Upper lobe of right lung (tissue), 1 donor: ENCODE data around the gene HS2ST1. TPM values are rescaled to one million over a fixed set of nuclear protein-coding genes. Genes with fewer than 3 reads are reported as not detected.

Source experiments
- ATAC-seq: fragments of 200-7000 bp; cut with Tn5 transposase; one replicate; pipeline ENCODE4 v1.9.1; 2020; ENCODE audit warnings: mild to moderate bottlenecking, moderate library complexity
- DNase-seq: peaks from one replicate; pipeline ENCODE4 v3.0.0-alpha.2; 2020
- H3K27ac ChIP-seq: fragments of 200-600 bp; one replicate; pipeline ENCODE4 v1.8.0; 2022
- H3K27me3 ChIP-seq: fragments of 200-600 bp; one replicate; pipeline ENCODE4 v1.8.0; 2022; ENCODE audit warnings: mild to moderate bottlenecking
- H3K36me3 ChIP-seq: fragments of 200-600 bp; one replicate; pipeline ENCODE4 v1.8.0; 2022
- H3K4me1 ChIP-seq: fragments of 200-600 bp; one replicate; pipeline ENCODE4 v1.8.0; 2022
- H3K4me3 ChIP-seq: fragments of 200-600 bp; one replicate; pipeline ENCODE4 v1.8.0; 2022; ENCODE audit warnings: mild to moderate bottlenecking
- H3K9me3 ChIP-seq: fragments of 200-600 bp; one replicate; pipeline ENCODE4 v1.8.0; 2022
- CTCF ChIP-seq: fragments of 200-600 bp; IDR thresholded peaks from one replicate; pipeline ENCODE4 v1.8.0; 2022; ENCODE audit warnings: antibody characterized with exemption
- intact Hi-C: fragments of 100-400 bp; cut with DNase I; formaldehyde crosslinking; loops from one replicate; pipeline ENCODE4 v1.11.0; 2022
- total RNA-seq: library from RNA; stranded (reverse); fragmentation: NEBNext Ultra II Directional; extraction: Animal tissue kit (Norgen Biotek cat#: 25700); gene quantifications from one replicate; pipeline ENCODE4 v1.2.1, GENCODE V29; 2021
- donor health status: DM: no; HTN: yes; CAD: no; lungs with severe emphysema.

The HS2ST1 gene
- total RNA-seq, 1 donor from 2014 or later: 19.9 TPM

DNA sequence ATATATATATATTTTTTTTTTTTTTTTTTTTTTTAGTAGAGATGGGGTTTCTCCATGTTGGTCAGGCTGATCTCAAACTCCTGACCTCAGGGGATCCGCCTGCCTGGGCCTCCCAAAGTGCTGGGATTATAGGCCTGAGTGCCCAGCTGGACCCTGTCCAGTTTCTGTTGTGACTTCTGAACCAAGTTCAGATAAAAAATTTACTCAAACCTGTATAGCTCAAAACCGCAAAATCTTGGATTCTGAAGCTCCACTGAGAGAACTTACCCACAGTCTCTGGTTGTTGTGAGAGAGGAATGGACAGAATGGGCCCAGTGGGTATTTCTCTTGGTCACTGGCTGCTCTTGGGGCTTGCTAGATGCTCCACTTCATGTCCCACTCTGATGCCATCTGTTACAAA is 76.4 kb downstream of the HS2ST1 start:
- no peaks in the 10 kb centered on the region for H3K27me3 ChIP-seq
- H3K4me3 ChIP-seq: no peak overlapping the region
- intact Hi-C loops: no loop called here
- H3K9me3 ChIP-seq: no peaks in the 10 kb centered on the region
- no peak overlapping the region for H3K27ac ChIP-seq
- no peak for ATAC-seq
- no peak for TF ChIP-seq CTCF
- DNase-seq: no peak
- H3K4me1 ChIP-seq: no peaks in the 10 kb centered on the region
- H3K36me3 ChIP-seq: no peaks in the 10 kb centered on the region

DNA sequence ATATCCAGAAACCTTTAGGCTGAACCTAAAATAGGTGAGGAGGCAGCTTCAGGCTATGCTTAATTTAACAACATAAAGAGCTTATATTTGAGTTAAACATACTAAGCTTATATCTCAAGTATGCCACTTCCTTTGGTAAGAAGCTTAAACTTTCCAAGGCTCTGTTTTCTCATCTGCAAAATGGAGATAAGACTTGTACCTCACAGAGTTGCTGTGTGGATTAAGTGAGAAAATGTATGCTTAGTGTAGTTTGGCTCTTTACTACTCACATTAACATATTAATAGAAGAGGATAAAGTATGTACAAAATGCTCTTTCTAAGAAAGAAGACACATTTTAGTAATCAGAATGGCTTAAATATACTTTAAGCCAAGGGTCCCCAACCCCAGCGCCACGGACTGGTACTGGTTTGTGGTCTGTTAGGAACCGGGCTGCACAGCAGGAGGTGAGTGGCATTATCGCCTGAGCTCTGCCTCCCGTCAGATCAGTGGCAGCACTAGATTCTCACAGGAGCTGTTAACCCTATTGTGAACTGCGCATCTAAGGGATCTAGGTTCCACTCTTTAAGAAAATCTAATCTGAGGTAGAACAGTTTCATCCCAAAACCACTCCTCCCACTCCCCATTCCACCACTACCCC is 77.2 kb downstream of the HS2ST1 start:
- Histone ChIP-seq H3K36me3 (no peaks in the 10 kb centered on the region), H3K27me3 (no peaks in the 10 kb centered on the region), H3K4me3 (no peak overlapping the region), H3K9me3 (no peaks in the 10 kb centered on the region), H3K27ac (no peak overlapping the region), H3K4me1 (no peaks in the 10 kb centered on the region)
- TF ChIP-seq CTCF: no peak
- ATAC-seq: no peak
- DNase-seq: no peak
- intact Hi-C loops: no loop called here

- intact Hi-C loops: no loop called here
- TF ChIP-seq CTCF: no peak
- H3K4me1 ChIP-seq: no peaks in the 10 kb centered on the region
- DNase-seq: no peak
- no peak for ATAC-seq
- no peaks in the 10 kb centered on the region for H3K36me3 ChIP-seq
- H3K27me3 ChIP-seq: no peaks in the 10 kb centered on the region
- H3K9me3 ChIP-seq: no peaks in the 10 kb centered on the region
- H3K4me3 ChIP-seq: no peak overlapping the region
- no peak overlapping the region for H3K27ac ChIP-seq
Observed at GRCh38 chr1:86992861-86993260, 78.4 kb downstream of the HS2ST1 start.

- Histone ChIP-seq H3K36me3 (no peaks in the 10 kb centered on the region), H3K4me3 (no peak overlapping the region), H3K27me3 (no peaks in the 10 kb centered on the region), H3K9me3 (no peaks in the 10 kb centered on the region), H3K4me1 (no peaks in the 10 kb centered on the region), H3K27ac (no peak overlapping the region)
- no peak for DNase-seq
- no peak for ATAC-seq
- intact Hi-C loops: no loop called here
- no peak for TF ChIP-seq CTCF
Observed at GRCh38 chr1:86993269-86993985, 79.0 kb downstream of the HS2ST1 start.

GRCh38 chr1:86994061-86994460 is 79.6 kb downstream of the HS2ST1 start:
- Histone ChIP-seq H3K4me1 (no peaks in the 10 kb centered on the region), H3K36me3 (no peaks in the 10 kb centered on the region), H3K27me3 (no peaks in the 10 kb centered on the region), H3K4me3 (no peak overlapping the region), H3K9me3 (no peaks in the 10 kb centered on the region), H3K27ac (no peak overlapping the region)
- DNase-seq (no peak), ATAC-seq (no peak)
- intact Hi-C loops: no loop called here
- no peak for TF ChIP-seq CTCF
